Left renal cortex interstitium (tissue), 4 donors: ENCODE data around the gene DDX56. TPM values are rescaled to one million over a fixed set of nuclear protein-coding genes. Genes with fewer than 3 reads are reported as not detected.

Source experiments
- DNase-seq, 4 donors: peaks; one replicate each; pipeline ENCODE4 v3.0.0-alpha.2; 2013; ENCODE audit warnings: low read depth in 4 of 4, low spot score in 2 of 4, missing footprints in 1 of 4
- polyA plus RNA-seq, 4 donors: library from polyadenylated mRNA; unstranded; fragments of 120-200 nt; gene quantifications; one replicate each; pipeline ENCODE4 v1.2.1, GENCODE V29; 2013; ENCODE audit not compliant: insufficient read length in 4 of 4

The DDX56 gene
- polyA plus RNA-seq, 4 donors: 73.1 to 123 (median 98.7) TPM

DNA sequence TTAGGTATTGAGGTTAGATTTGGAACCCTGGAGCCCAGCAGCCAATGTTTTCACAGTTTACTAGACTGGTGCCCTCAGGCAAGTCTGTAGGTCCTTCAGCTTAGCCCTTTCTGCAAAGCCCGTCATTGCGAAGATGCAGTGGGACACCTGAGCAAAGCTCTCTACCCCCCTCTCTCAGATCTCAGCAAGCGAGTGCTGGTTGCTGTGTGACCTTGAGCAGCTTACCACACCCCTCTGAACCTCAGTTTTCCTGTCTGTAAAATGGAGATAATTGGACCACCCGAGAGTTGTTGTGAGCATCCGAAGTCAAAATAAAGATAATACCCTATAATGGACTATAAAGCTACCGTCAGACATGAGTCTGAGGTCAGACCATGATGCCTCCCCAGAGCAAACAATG lies 36.3 kb downstream of the DDX56 start:
- no peak for DNase-seq

DNA sequence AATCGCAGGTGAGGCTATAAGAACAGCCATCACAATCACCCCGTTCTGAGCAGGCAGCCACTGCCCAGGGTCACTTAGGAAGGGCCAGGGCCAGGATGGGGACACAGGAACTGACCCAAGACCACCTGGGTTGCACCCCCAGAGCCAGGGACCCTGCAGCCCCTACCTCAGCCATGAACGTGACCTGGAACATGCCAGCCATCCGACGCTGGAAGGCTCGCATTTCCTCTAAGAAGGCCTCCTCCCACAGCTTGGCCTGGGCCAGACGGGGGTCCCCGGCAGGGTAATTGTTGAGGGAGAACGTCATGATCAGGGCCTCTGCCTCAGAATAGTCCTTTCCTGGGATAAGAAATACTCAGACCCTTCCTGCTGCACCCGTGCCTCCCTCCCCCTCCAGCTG lies 37.6 kb downstream of the DDX56 start:
- no peak for DNase-seq

DNA sequence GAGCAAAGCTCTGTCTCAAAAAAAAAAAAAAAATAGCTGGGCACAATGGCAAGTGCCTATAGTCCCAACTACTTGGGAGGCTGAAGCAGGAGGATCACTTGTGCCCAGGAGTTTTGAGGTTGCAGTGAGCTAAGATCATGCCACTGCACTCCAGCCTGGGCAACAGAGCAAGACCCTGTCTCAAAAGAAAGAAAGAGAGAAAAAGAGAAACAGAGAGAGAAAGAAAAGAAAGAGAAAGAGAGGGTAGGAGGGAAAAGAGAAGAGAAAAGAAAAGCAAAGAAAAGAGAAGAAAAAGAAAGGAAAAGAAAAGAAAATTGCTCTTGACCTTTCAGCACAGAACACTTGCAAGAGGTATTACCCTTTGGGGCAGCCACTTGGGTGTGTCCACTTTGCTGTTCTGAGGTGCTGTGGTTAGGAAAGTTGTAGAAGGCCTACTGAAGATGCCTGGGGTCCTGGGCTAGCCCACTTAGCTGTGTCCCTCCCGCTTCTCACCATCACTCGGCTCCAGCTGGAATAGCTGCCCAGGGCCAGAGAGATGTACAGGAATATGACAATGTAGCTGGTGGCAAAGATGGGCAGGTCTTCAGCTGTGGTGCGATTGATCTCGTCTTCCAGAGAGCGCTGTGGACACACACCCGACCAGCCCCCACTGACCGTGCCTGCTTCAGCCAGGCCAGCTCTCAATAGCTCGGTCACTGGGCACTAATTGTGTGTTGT lies 38.2 kb downstream of the DDX56 start:
- no peak for DNase-seq

DNA sequence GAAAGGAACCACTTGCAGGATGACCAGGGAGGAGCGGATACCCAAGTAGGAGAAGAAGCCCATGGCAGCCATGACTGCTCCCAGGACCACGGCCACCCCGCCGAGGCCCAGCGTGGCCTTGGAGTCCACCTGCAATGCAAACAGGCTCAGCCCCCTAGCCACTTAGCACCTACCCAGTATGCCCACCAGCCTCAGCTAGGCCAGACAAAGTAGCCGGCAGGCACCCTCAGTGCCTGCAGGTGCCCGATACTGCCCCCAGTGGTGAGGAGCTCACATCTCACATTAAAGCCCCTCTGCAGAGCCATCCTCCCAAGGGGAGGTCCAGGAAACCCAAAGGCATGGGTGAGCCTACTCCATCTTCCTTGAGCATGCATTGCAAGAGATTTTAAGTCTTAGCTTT lies 39.2 kb downstream of the DDX56 start:
- DNase-seq: peak in 1 of 4 donors; percentile 12

DNA sequence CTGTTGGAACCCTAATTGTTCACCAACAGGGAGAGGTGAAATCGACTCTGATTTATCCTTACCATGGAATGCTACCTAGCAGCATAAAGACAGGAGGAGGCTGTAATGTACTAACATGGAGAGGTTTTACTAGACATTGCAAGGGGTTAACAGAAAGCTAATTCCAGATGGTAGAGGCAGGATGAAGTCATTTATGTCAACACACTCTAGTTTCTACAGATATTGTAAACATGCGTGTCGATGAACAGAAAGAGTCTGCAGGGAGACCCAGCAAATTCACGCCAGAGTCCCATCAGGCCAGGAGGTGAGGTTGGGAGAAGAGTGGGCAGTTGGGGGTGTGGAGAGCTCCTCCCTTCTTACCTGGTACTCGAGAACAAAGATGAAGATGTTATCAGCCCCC lies 39.6 kb downstream of the DDX56 start:
- DNase-seq: no peak

DNA sequence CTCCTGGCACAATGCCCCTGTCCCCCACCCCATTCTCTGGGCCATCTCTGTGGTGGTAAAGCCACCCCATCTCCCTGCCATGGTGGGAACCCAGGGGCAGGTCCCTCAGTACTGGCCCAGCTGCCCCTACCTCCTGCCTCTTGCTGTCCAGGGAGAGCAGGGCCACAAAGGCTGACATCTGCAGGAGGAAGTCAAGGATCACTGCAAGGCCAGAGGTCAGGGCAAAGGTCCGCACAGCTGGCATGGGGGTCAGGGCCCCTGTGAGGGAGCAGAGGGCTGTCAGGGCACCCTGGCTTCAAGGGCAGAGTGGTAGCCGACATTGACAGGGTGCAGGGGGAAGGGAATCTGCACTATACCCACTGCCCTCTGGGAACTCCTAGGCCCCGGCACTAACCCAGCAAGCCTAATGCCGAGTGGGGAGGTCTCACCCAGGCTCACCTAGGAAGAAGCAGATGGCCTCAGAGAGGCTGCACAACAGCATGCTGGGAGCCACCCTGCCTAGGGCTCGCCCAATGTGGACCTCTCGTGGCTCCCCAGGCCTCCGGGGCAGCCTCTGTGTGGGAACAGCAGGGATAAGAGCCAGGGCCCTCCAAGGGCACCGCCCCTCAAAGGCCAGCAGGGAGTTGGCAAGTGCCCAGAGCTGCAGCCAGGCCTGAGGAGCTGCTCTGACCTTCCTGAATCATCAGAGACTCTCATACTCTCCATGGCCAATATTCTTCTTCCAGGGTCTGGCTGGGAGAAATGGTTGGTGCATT lies 40.2 kb downstream of the DDX56 start:
- no peak for DNase-seq

DNA sequence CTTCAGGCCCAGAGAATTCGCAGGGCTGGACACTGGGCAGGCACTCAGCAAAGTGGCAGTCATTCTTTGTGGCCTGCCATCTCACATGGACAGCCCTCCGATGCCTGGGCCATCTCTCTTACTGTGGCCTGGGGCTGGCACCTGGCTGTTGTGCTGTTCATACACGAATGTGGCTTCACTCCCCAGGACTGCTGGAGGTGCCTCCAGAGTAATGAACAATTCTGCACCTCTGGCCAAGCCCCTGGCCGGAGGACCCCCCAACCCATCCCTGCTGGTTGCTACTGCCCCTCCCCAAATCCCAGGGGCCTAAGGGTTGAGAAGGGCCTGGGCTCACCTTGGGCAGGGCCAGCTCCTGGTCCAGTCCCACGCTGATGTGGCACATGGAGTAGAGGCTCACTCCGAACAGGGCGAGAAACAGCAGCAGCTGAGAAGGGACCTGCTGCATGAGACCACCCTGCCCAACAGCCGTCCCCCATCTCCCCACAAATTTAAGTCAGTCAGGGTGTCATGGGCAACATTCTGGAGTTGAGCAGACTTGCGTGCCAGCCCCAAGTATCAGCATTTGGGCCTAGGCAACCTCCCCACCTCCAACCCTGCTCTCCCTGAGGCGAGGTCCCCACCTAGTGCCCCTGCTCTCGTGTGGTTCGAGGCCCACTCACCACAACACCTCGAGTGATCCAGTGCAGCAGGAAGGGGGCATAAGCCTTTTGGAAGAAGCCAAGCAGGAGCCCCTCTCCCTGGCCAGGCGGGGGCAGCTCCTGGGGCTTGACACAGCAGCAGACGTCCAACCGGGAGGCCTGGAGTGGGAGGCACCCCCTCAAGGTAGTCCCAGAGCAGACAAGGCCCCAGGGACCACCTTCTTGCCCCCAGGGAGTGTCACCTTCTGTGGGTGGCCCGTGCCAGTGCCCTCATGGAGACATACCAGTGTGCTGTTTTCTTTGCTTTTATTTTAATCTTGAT lies 42.0 kb downstream of the DDX56 start:
- DNase-seq: no peak

DNA sequence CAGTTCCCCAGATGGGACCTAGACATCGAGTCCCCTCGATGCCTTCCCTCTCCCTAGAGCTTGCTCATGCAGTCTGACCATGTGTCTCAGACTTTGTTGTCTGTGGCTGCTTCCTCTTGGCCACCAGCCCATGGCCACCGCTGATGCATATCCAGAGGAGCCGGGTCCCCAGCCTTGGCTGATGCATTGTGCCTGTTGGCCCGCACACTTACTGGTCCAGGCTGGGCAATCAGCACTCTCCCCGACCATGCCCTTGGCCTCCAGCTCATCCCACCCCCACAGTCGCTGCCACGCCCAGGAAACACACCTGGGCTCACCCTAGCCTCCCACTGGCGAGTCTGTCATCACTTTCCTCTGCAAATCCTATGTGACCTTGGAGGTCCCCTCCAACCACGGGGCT lies 42.7 kb downstream of the DDX56 start:
- no peak for DNase-seq

DNA sequence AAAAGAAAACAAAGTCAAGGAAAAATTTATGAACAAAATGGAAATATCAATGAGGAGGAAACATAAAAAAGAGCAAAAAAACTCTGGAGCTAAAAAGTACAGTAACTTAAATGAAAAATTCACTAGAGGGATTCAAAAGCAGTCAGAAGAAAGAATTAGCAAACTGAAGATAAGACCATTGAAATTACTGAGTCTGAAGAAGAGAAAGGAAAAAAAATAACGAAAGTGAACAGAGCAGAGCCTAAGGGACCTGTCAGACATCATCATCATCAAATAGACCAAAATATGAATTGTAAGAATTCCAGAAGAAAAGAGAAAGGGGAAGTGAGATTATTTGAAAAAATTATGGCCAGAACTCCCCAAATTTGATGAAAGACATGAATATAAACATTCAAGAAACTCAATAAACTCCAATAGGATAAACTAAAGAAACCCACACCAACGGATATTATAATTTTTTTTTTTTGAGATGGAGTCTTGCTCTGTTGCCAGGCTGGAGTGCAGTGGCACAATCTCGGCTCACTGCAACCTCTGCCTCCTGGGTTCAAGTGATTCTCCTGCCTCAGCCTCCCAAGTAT lies 48.8 kb downstream of the DDX56 start:
- no peak for DNase-seq

DNA sequence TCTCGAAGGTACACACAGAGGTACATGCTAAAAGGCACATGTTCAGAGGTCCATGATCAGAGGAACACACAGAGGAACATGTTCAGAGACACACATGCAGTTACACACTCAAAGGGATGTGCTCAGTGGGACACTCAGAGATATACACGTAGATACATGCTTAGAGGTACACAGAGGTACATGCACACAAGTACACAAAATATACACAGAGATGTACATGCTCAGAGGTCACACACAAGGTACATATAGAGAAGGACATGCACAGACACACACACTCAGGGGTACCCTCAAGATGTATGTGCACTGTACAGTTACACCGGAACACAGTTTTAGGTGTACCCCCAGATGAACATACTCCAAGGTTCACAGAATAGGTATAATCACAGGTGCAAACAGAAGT lies 51.4 kb downstream of the DDX56 start:
- no peak for DNase-seq

DNA sequence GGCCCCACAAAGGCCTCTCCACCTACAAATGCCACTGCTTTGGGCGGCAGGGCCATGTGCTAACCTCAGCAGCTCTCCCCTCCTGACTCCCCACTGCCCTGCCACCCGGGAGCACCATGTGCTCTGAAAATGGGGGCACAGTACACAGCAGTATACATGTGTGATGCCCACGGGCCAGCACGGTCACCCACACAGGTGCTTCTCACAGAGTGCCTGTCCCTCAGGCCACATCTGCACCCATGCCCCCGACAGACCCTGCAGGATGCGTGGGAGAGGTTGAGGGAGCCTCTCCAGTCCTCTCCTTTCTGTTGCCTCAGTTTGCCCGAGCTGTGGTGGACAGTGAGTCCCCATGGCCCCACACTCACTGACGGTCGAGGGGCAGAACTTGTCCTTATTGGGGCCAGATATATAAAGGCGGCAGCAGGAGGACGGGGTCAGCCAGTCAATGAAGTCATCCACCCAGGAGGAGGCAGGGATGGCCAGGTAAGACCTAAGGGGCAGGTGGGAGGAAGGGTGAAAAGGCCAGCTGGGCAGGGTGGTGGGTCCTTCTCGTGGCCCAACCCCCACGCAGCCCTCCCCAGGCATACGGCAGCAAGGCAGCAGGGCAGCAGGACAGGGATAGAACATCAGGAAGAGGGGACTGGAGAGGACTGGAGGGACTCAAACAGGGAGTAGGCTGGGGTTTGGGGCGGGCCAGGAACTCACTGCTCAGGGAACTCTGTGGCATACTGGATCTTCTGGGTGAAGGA lies 52.2 kb downstream of the DDX56 start:
- no peak for DNase-seq

DNA sequence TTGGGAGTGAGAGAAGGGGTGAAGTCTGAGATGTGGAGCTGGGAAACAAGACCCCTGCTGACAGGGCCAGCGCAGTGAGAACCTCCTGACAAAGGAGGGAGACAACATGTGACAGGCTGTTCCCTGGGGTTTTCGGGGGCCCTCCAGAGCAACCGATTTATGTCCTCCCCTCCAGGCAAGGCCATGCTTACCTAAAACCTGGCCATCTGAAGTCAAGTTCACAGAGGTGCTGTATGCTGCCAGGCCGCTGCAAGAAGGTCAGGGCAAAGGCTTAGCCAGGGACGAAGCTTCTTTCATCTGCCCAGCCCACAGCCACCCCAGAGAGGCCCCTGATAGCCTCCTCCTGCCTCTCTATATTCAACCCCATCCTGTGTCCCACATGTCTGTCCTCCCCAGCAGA lies 53.1 kb downstream of the DDX56 start:
- no peak for DNase-seq

DNA sequence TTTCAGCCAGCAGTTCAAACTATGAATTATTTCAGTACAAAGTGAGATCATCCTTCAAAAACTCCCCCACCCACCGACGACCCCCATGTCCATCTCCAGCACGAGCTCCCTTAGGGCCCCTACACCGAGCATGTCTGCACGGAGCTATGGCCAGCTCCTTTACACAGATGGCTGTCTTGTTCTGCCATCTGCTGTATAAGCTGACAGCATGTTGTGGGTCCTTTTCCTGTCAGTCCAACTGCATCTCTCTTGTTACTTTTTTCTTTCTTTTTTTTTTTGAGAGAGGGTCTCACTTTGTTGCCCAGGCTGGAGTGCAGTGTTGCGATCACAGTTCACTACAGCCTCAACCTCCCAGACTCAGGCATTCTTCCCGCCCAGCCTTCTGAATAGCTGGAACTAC lies 54.2 kb downstream of the DDX56 start:
- DNase-seq: no peak

DNA sequence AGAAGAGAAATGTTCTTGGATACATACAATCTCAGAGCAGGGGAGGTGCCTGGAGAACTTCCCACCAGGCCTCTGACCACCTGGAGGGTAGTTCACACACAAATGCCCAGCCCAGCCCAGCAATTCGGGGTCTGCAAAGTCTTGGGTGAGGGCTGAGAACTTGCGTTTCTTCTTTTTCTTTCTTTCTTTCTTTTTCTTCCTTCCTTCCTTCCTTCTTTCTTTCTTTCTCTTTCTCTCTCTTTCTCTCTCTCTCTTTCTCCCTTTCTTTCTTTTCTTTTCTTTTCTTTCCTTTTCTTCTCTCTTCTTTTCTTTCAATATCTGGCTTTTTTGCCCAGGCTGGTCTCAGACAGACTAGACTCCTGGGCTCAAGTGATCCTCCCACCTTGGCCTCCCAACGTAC lies 54.9 kb downstream of the DDX56 start:
- no peak for DNase-seq

DNA sequence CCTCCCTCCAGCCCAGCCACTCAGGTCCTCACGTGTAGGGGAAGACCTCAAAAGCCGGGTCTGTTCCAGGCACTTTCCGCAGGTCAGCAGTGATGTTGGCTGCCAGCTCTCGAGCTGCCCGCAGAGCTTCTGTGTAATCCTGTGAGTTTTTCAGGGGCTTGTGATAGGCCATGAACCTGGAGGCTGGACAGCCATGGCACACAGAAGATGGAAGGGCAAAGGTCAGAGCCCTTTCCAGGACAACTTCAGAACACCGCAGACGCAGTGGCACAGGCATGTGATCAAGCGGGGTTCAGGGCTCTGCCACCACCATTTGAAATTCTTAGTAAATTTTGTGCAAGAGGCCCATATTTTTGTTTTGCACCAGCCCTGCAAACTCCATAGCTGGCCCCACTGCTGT lies 56.5 kb downstream of the DDX56 start:
- DNase-seq: no peak

Other genes with a start within 250 kb of the DDX56 start
- gene CAMK2B, start 248.3 kb downstream of the DDX56 start, polyA plus RNA-seq: 1 to 10 TPM; 1.7 to 4.3 (median 3.1) TPM
- 10 to 100 TPM; 86.0 to 93.7 (median 91.2) TPM for gene NUDCD3, start 83.2 kb downstream of the DDX56 start, polyA plus RNA-seq
- gene NPC1L1, start 32.6 kb downstream of the DDX56 start, polyA plus RNA-seq: 1 to 10 TPM; 2.3 to 3.5 (median 2.8) TPM
- gene TMED4, start 8.3 kb upstream of the DDX56 start, polyA plus RNA-seq: 100 to 1,000 TPM; 128 to 176 (median 150) TPM
- gene OGDH, start 32.7 kb upstream of the DDX56 start, polyA plus RNA-seq: 10 to 100 TPM; 79.7 to 95.5 (median 87.9) TPM
- gene ZMIZ2, start 174.9 kb upstream of the DDX56 start, polyA plus RNA-seq: 100 to 1,000 TPM in 1 of 4 donors, 10 to 100 TPM in 3; 38.2 to 119 (median 72.4) TPM
- 1,000 to 10,000 TPM; 1,131 to 1,465 (median 1,320) TPM for gene PPIA, start 222.8 kb upstream of the DDX56 start, polyA plus RNA-seq